Ovary (tissue), 3 donors: Measurements from ENCODE around the gene TMEM126B.

ENCODE experiments used
- CTCF ChIP-seq, 3 donors: fragments of 450-650 bp in 2 of 3; fragments of 200-600 bp in 1 of 3; IDR thresholded peaks; one replicate each; pipeline versions ENCODE4 v1.5.1 to v1.8.0; 2016 to 2022; ENCODE audit warnings: antibody characterized with exemption in 3 of 3, mild to moderate bottlenecking in 1 of 3
- EP300 ChIP-seq: sonication (generic); formaldehyde crosslinking; IDR thresholded peaks from one replicate; pipeline ENCODE4 v1.6.1; 2017; ENCODE audit warnings: antibody characterized with exemption
- POLR2A ChIP-seq: fragments of 450-650 bp; IDR thresholded peaks from one replicate; pipeline ENCODE4 v1.6.1; 2017; ENCODE audit warnings: antibody characterized with exemption, mild to moderate bottlenecking, moderate library complexity
- donor health status: DM: no; HTN: no; CAD: no.

- TF ChIP-seq CTCF (IDR thresholded peaks at IDR 0.05): peak; percentile 20 to 66 (median 42)
- TF ChIP-seq POLR2A: no peak
- TF ChIP-seq EP300: no peak
Measured at GRCh38 chr11:85595285-85595884, 33.0 kb upstream of the TMEM126B start.
